Measurements from ENCODE around the gene SETD2. TPM values are rescaled to one million over a fixed set of nuclear protein-coding genes. Genes with fewer than 3 reads are reported as not detected.
A peak's percentile ranks its signal among the peaks of the same experiment; 100 is the strongest.

The SETD2 gene
- total RNA-seq, 6 experiments from 2014 or later, result 20.3 to 27.0 (median 21.9) TPM

GRCh38 chr3:46989146-46989810, 174.6 kb downstream of the SETD2 start:
- no peaks in the 10 kb centered on the region for H3K4me1 ChIP-seq
- DNase-seq, result no peak
- H3K27ac ChIP-seq, result no peak overlapping the region
- H3K36me3 ChIP-seq, result no peaks in the 10 kb centered on the region
- WGBS (ENCODE audit: insufficient coverage, low coverage, low lambda C conversion rate, missing lambda C conversion rate), result 48% methylated on average over 3 of the region's 17 CpGs
- H3K4me3 ChIP-seq, result no peak overlapping the region
- no peaks in the 10 kb centered on the region for H3K27me3 ChIP-seq
- no peaks in the 10 kb centered on the region for H3K9me3 ChIP-seq
- TF ChIP-seq POLR2A (IDR thresholded peaks at IDR 0.05) (no peak), CTCF (IDR thresholded peaks at IDR 0.05) (no peak)
- intact Hi-C loops (cut with DNase I), result no loop called here
- no peak for ATAC-seq

DNA sequence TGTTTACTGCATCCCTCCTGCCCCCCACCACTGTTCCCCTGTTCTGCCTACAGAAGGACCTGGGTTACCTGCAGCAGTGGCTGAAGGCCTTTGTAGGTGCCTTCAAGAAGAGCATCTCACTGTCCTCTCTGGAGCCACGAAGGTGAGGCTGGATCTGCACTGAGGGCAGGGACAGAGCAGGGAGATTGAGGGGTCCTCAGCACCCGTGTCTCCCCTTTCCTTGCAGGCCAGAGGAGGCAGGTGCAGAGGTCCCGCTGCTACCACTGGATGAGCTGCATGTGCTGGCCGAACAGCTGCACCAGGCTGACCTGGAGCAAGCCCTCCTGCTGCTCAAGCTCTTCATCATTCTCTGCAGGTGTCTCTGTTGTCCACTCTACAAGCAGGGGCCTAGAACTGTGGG, 175.3 kb downstream of the SETD2 start:
- WGBS (ENCODE audit: insufficient coverage, low coverage, low lambda C conversion rate, missing lambda C conversion rate), result no CpG with 5 or more reads among the region's 4 CpGs
- H3K36me3 ChIP-seq, result no peaks in the 10 kb centered on the region
- H3K4me1 ChIP-seq, result no peaks in the 10 kb centered on the region
- intact Hi-C loops (cut with DNase I), result no loop called here
- H3K27ac ChIP-seq, result no peak overlapping the region
- ATAC-seq (no peak), DNase-seq (no peak)
- no peaks in the 10 kb centered on the region for H3K27me3 ChIP-seq
- no peak overlapping the region for H3K4me3 ChIP-seq
- no peak for TF ChIP-seq POLR2A (IDR thresholded peaks at IDR 0.05)
- no peak for TF ChIP-seq CTCF (IDR thresholded peaks at IDR 0.05)
- H3K9me3 ChIP-seq, result no peaks in the 10 kb centered on the region

- DNase-seq (peak; percentile 72 to 86 (median 80)), ATAC-seq (peak; percentile 72 to 80 (median 76))
- 35% methylated on average over 4 of the region's 16 CpGs for WGBS (ENCODE audit: insufficient coverage, low coverage, low lambda C conversion rate, missing lambda C conversion rate)
- H3K36me3 ChIP-seq, result no peaks in the 10 kb centered on the region
- H3K9me3 ChIP-seq, result no peaks in the 10 kb centered on the region
- H3K4me3 ChIP-seq, result peak overlapping the region in 1 of 3 donors; percentile 16
- H3K27ac ChIP-seq, result peak overlapping the region in 2 of 3 donors; percentile 12 to 36
- TF ChIP-seq POLR2A (IDR thresholded peaks at IDR 0.05), result no peak
- no peak for TF ChIP-seq CTCF (IDR thresholded peaks at IDR 0.05)
- no peaks in the 10 kb centered on the region for H3K4me1 ChIP-seq
- intact Hi-C loops (cut with DNase I), result no loop called here
- H3K27me3 ChIP-seq, result no peaks in the 10 kb centered on the region
Measured at GRCh38 chr3:46987743-46988401, 176.0 kb downstream of the SETD2 start.

DNA sequence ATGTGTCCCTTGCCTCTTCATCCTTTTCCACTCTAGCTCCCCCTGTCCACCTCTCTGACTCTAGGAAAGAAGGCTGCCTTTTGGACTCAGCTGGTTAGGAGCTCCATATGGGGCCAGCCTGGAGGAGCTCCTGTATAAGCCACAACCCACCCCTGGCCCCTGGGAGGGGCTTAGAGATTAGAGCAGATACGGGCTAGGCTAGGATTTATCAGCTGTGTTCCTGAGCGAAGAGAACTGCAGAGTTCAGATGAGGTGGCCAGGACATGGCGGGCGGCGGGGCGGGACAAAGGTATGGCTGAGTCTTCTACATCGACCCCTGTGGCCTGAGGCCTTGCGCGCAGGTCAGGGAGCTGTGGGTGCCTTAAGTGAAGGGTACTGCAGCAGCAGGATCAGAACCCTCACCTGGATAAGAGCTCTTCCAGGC, 176.6 kb downstream of the SETD2 start:
- no peaks in the 10 kb centered on the region for H3K9me3 ChIP-seq
- H3K4me1 ChIP-seq, result no peaks in the 10 kb centered on the region
- no peak overlapping the region for H3K4me3 ChIP-seq
- H3K27ac ChIP-seq, result peak overlapping the region in 2 of 3 donors; percentile 12 to 24
- ATAC-seq, result peak in 2 of 4 donors; percentile 3 to 4
- H3K27me3 ChIP-seq, result no peaks in the 10 kb centered on the region
- intact Hi-C loops (cut with DNase I), result no loop called here
- peak in 1 of 3 donors; percentile 41 for DNase-seq
- TF ChIP-seq CTCF (IDR thresholded peaks at IDR 0.05), result no peak
- TF ChIP-seq POLR2A (IDR thresholded peaks at IDR 0.05), result no peak
- no peaks in the 10 kb centered on the region for H3K36me3 ChIP-seq
- WGBS (ENCODE audit: insufficient coverage, low coverage, low lambda C conversion rate, missing lambda C conversion rate), result 21% methylated on average over 2 of the region's 9 CpGs

All from right lobe of liver (tissue), 6 donors.